ENCODE measurements around the gene SPEG. TPM values are rescaled to one million over a fixed set of nuclear protein-coding genes. Genes with fewer than 3 reads are reported as not detected.

Gene SPEG
- total and polyA plus RNA-seq, 2 of the 13 experiments (the other 11 are each of a cell fraction or from before 2014, with no cell fraction given): 0.18 to 0.24 TPM

DNA sequence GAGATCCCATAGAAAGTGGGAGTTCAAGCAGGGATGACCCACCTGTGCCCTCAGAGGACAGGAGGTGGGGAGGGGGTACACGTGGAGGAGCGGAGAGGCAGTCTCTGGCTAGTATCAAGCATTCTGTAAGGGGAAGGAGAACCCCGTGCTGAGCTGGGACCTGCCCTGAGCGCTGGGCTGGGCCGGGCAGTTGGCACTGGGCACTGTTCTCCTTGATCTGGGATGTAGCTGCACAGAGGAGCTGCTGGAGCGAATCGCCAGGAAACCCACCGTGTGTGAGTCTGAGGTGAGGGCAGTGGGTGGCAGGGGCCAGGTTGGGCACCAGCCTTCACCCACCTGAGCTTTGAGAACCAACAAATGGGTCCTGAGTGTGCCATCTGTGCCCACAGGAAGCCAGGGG, 44.3 kb downstream of the SPEG start (continued):
- TF ChIP-seq, protein P1, sequence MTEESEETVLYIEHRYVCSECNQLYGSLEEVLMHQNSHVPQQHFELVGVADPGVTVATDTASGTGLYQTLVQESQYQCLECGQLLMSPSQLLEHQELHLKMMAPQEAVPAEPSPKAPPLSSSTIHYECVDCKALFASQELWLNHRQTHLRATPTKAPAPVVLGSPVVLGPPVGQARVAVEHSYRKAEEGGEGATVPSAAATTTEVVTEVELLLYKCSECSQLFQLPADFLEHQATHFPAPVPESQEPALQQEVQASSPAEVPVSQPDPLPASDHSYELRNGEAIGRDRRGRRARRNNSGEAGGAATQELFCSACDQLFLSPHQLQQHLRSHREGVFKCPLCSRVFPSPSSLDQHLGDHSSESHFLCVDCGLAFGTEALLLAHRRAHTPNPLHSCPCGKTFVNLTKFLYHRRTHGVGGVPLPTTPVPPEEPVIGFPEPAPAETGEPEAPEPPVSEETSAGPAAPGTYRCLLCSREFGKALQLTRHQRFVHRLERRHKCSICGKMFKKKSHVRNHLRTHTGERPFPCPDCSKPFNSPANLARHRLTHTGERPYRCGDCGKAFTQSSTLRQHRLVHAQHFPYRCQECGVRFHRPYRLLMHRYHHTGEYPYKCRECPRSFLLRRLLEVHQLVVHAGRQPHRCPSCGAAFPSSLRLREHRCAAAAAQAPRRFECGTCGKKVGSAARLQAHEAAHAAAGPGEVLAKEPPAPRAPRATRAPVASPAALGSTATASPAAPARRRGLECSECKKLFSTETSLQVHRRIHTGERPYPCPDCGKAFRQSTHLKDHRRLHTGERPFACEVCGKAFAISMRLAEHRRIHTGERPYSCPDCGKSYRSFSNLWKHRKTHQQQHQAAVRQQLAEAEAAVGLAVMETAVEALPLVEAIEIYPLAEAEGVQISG (CRISPR knock-in tag; IDR thresholded peaks at IDR 0.05): no peak
- no peak for TF ChIP-seq FOXA3 (CRISPR knock-in tag; IDR thresholded peaks at IDR 0.05)

DNA sequence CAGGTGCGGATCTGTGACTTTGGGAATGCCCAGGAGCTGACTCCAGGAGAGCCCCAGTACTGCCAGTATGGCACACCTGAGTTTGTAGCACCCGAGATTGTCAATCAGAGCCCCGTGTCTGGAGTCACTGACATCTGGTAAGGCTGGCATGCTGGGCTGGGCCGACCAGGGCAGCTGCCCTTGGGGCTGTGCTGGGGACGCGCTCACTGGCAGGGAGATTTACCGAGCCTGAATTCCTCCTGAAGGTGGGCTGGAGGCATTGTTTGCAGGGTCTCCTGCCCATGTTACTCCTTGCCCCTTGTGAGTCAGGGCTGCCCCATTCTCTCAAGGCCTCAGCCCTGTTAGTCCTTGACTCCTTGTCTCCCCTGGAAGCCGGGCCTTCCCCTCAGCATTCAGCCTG, 45.4 kb downstream of the SPEG start:
- DNase-seq (ENCODE audit: low spot score) (no peak), FAIRE-seq (no peak), ATAC-seq (no peak)
- Histone ChIP-seq H2AFZ (ENCODE audit: low read length) (no peak overlapping the region), H3K9me3 (ENCODE audit: low read length) (no peaks in the 10 kb centered on the region), H3K27ac (ENCODE audit: extremely low read length, insufficient read depth, low read length) (no peak overlapping the region), H4K20me1 (ENCODE audit: insufficient read depth, low read length) (no peaks in the 10 kb centered on the region; the same call in 1 of the 2 replicates), H3K4me2 (ENCODE audit: low read depth, low read length) (no peak overlapping the region), H3K79me2 (ENCODE audit: insufficient read depth, low read length) (no peaks in the 10 kb centered on the region), H3K27me3 (ENCODE audit: control insufficient read depth in 1 of 2, insufficient read depth in 2 of 2, low read length in 2 of 2) (peaks cover 41 to 86% of the 10 kb centered on the region in 2 experiments), H3K4me1 (ENCODE audit: insufficient read depth, low read length) (peaks cover 13% of the 10 kb centered on the region), H3K9ac (ENCODE audit: insufficient read depth, low read depth, low read length) (no peak overlapping the region), H3K36me3 (replicated peaks in 1 of 2; ENCODE audit: control insufficient read depth in 1 of 2, insufficient read depth in 2 of 2, low read length in 2 of 2) (no peaks in the 10 kb centered on the region), H3K4me3 (replicated peaks in 1 of 3; ENCODE audit: insufficient read depth in 1 of 3, low read depth in 2 of 3, low read length in 3 of 3) (no peak overlapping the region)
- in situ Hi-C loops (cut with HindIII; ENCODE audit: extremely low pct_ligation_motif_present, low pct_unique_long_range_greater_than_20kb) (no loop called here), intact Hi-C loops (cut with micrococcal nuclease; ENCODE audit: unreplicated experiment) (no loop called here)
- ChIA-PET POLR2A (no interaction called here), CTCF (ENCODE audit: low intra/inter-chr PET ratio, low total read pairs) (no interaction called here)
- no TSS peak for BruUV-seq (replicated peaks)
- WGBS (ENCODE audit: low lambda C conversion rate): 0% methylated on average over 7 of the region's 8 CpGs
- TF ChIP-seq BORCS8-MEF2B (CRISPR knock-in tag; IDR thresholded peaks at IDR 0.05) (no peak), ZNF674 (CRISPR knock-in tag; IDR thresholded peaks at IDR 0.05; ENCODE audit: low read depth) (no peak), CHD2 (IDR thresholded peaks at IDR 0.05; ENCODE audit: low read depth, low read length) (no peak), PHF20 (CRISPR knock-in tag; IDR thresholded peaks at IDR 0.05) (no peak), JARID2 (CRISPR knock-in tag; IDR thresholded peaks at IDR 0.05; ENCODE audit: insufficient replicate concordance) (no peak), NBN (conservative IDR thresholded peaks at IDR 0.05) (no peak), ZNF263 (CRISPR knock-in tag; IDR thresholded peaks at IDR 0.05) (no peak), ZFP41 (CRISPR knock-in tag; IDR thresholded peaks at IDR 0.05; ENCODE audit: borderline replicate concordance) (no peak), PLRG1 (conservative IDR thresholded peaks at IDR 0.05) (no peak), HOXA5 (CRISPR knock-in tag; IDR thresholded peaks at IDR 0.05) (no peak)
- TF ChIP-seq, protein P2, sequence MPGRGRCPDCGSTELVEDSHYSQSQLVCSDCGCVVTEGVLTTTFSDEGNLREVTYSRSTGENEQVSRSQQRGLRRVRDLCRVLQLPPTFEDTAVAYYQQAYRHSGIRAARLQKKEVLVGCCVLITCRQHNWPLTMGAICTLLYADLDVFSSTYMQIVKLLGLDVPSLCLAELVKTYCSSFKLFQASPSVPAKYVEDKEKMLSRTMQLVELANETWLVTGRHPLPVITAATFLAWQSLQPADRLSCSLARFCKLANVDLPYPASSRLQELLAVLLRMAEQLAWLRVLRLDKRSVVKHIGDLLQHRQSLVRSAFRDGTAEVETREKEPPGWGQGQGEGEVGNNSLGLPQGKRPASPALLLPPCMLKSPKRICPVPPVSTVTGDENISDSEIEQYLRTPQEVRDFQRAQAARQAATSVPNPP (CRISPR knock-in tag; IDR thresholded peaks at IDR 0.05): no peak
